GM19467 (cell line): ENCODE results near the gene C16orf89.

Experiments
- ATAC-seq: cut with Tn5 transposase; IDR thresholded peaks from one replicate; pipeline ENCODE4 v1.9.1; 2021; ENCODE audit warnings: mild to moderate bottlenecking, moderate library complexity; ENCODE audit not compliant: unreplicated experiment

C16orf89 gene

DNA sequence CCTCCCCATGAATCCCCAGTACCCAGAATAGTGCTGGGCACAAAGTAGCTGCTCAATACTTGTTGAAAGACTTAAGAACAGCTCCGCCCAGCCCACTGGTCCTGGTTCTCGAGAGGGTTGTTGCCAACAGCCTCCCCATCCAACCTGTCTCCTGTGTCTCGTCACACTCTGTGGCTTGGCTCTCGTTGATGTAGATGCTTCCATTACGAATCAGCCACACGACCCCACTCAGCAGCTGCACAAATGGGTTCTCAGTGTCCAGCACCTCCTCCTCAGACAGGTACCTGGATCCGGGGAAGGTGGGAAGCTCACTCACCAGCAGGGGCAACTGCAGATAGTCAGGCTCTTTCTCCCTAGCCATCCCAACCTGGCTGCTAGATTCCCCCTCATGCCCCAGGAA, 34.2 kb downstream of the C16orf89 start:
- ATAC-seq: no peak

- no peak for ATAC-seq
Measured at GRCh38 chr16:5030251-5030870, 35.4 kb downstream of the C16orf89 start.

DNA sequence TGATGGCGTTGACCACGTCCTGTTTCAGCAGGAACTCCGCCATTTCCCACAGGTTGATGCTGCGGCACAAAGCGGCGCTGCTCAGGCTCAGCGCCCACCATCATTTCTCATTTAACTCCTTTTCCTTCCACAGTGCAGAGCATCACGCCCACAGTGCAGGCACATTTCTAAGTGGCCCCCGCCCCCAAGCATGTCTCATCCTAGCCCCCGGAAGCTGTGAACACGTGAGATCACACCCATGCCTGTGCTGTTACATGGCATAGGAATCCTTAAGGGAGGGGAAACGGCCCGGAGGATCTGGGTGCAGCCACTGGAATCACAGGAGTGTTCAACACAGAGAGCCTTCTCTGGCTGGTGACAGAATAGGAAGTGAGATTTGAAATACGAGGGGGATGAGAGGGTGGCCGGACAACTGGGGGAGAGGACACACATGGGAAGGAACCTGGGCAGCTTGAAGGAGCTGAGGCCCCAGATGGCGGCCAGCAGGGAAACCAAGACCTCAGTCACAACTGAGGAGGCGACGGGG, 36.7 kb downstream of the C16orf89 start:
- no peak for ATAC-seq

DNA sequence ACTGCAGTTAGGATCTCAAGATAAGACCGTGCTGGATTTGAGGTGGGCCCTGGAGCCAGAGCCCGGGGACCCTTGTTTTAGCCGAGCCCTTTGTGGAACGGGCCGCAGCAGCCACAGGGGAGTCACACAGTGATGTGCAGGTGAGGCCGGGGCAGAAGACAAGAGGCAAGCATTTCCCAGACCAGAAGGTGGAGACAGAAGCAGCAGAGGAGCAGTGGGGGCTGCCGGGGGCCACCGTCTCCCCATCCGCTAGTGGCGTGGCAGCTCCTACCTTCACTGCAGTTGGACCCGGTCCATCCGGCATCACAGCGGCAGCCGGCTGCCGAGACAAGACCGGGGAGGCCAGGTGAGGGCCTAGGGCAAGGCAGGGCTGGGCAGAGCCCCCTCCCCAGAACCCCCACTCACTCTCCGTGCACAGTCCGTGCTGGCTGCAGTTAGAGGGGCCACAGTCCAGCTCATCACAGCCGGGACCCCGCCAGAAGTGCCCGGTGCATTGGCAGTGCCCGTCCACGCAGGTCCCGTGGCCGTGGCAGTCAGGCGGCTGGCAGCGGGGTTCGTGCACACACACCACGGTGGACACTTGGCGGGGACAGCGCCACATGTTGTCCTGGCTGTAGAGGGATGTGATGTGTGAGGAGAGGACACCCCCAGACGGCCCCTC, 38.1 kb downstream of the C16orf89 start:
- no peak for ATAC-seq

GRCh38 chr16:5027086-5027485, 38.7 kb downstream of the C16orf89 start:
- ATAC-seq: no peak

DNA sequence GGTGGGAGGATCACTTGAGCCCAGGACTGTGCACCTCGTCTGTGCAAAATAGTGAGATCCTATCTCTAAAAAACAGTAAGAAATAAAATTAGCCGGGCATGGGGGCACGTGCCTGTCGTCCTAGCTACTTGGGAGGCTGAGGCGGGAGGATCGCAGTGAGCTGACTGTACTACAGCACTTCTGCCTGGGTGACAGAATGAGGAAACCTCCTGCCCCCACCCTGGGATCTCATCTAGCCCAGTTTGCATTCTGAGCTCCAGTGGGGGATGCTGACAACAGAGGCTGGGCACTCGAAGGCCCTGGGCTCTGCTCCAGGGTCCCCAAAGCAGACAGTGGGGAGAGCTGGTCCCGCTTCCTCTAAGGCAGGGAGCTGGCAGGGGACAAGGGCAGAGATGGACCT, 39.1 kb downstream of the C16orf89 start:
- no peak for ATAC-seq

GRCh38 chr16:5025171-5025632, 40.6 kb downstream of the C16orf89 start:
- no peak for ATAC-seq

GRCh38 chr16:5024632-5025031, 41.1 kb downstream of the C16orf89 start:
- ATAC-seq: no peak

DNA sequence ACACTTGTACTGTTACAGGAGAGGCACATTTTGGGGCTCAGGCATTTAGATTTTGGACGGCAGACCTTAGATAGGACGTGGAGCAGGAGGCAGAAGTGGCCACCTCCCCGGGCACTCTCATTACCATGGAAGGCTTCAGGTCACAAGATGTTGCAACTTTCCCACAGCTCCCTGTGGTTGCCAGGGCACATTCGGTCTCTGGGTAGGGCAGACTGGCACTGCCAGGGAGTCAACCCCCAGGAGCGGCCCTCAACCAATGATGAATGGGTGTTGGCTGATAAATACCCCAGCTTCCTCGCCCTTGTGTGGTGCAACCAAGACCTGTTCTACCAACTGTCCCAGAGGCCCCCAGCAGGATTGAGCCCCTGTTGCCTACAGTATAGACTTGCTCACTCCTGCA, 43.2 kb downstream of the C16orf89 start:
- no peak for ATAC-seq

DNA sequence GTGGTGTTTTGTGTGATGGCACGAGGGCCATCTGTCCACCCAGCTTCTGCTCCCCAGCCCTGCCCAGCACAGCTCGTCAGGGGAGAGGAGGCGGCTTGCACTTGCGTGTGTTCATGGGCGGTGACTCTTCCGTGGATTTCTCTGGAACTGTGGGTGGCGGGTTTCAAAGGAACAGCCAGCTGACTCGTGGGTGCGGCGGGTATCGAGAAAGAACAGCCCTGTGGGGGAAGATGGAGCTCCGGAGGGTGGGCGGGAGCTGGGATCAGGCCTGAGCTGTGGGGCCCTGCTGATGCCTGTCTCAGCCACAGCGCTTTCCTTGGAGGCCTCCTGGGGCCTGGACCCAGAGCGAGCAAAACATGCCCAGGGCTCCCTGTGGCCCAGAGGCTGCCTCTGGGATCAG, 45.2 kb downstream of the C16orf89 start:
- ATAC-seq: no peak

DNA sequence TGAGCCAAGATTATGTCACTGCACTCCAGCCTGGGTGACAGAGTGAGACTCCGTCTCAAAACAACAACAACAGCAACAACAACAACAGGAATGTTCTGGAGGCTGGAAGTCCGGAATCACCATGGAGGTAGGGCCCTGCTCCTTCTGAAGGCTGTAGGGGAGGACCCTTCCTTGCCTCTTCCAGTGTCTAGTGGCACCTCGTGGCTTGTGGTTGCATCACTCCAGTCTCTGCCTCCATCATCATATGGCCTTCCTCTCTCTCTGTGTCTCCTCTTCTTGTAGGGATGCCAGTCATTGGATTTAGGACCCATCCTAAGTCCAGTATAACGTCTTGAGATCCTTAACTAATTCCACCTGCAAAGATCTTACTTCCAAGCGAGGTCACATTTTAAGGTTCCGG, 46.0 kb downstream of the C16orf89 start:
- ATAC-seq: no peak

DNA sequence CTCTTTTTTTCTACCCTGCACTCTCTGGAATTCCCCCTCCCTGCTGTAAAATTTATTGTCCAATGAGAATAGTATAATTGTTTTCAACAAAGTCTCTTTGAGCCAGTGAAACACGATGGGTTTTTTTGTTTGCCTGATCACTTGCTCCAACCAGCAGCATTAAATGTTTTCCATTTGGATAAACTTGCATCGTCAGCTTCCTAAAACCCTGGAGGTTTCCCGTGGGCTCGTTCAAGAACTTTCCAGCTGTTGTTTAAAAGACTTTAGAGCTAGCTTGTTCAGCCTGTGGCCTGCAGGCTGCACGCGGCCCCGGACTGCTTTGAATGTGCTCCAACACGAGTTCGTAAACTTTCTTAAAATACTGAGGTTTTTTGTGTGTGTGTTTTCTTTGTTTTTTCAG, 47.0 kb downstream of the C16orf89 start:
- no peak for ATAC-seq

GRCh38 chr16:5017678-5017969, 48.1 kb downstream of the C16orf89 start:
- ATAC-seq: no peak

DNA sequence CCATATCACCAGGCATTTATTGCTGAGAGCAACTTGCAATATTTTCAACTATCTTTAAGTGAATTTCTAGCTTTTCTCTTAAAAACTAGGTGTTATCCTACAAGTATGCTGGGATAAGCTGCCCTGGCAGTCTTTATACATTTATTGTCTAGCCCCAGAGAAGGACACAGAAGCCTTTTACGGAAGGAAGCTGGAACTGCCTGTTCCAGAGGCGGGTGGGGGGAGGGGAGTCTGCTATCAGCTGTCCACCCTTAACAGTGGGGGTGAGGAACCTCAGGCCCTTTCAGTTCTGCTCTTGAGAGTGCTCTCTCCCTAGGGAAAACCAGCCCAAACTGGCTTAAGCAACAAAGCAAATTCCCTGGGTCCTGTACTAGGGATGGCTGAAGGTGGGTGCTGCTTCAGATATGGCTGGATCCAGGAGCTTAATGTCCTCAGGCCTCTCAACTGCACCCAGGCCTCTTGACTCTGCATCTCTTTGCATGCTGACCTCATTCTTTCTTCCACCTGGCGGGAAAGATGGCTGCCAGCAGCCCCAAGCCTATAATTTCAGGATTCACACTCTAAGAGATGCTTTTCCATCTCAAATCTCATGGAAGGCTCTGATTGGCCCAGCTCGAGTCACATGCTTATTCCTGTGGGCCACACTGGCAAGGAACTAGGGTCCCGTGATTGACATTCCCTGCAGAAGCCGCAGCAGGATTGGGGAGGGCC, 48.6 kb downstream of the C16orf89 start:
- no peak for ATAC-seq

DNA sequence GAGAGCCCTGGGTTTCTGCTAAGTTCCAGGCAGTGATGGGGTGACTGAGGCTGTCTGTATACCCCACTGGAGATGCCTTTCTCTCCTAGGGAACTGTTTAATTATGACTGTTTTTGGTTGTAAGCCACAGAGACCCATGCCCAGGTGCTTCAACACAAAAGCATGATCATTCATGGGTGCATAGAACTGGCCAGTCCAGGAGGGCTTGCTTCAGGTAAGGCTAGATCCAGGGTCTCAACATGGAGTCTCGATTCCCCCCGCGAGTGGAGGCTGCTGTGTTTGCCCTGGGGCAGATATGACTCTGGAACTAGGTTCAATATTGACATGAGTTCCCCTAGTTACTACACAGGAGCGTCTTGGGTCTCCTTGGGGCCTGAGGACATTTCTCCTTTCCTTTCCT, 49.9 kb downstream of the C16orf89 start:
- ATAC-seq: no peak

GRCh38 chr16:5015351-5015750, 50.4 kb downstream of the C16orf89 start:
- no peak for ATAC-seq

GRCh38 chr16:5012887-5013286, 52.9 kb downstream of the C16orf89 start:
- ATAC-seq: no peak

DNA sequence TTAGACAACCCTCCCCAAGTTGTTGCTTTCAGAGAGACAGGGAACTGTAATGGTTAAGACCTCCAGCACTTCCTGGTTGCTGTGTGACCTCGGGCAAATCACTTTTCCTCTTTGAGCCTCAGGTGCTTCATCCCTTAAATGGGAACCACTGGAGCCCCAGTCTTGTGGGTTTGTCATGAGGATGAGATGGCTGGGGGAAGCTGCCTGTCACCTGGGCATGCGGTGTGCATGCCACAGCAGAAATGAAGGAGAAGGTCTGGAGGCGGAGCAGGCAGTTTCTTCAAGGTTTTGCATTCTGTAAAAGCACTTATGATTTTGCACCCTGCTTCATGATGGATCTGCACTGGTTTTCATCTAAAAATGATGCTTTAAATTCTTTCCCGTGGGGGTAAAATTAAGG, 54.1 kb downstream of the C16orf89 start:
- ATAC-seq: no peak

DNA sequence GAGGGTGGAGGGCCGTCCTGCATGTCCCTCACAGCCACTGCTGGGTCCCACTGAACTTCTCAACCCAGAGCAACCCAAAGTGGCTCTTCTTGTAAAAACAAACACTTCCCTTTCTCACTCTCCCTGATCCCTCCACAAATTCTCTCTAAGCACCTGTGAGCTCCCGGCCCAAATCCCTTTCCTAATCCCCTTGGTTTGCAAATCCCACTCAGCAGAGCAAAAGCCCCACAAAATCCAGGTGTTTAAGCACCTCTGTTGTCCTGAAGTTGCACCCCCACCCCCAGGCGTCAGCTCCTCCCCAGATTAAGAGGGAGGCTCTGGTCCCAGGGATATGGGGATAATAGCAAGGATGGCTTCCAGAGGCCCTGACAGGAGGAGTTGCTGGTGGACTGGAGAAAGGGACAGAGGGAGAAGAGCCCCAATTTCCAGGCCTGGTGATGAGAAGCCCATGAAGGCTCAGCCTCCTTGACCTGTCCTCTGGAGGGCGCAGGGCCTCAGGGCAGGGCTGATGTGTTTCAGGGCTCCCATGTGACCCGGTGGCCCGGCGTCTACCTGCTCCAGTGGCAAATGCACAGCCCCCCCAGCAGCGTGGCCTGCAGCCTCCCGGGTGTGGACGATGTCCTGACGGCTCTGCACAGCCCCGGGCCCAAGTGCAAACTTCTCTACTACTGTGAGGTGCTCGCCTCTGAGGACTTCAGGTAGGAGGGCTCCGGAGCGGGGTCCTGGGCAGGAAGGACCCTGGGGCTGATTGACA, 55.0 kb downstream of the C16orf89 start:
- no peak for ATAC-seq

DNA sequence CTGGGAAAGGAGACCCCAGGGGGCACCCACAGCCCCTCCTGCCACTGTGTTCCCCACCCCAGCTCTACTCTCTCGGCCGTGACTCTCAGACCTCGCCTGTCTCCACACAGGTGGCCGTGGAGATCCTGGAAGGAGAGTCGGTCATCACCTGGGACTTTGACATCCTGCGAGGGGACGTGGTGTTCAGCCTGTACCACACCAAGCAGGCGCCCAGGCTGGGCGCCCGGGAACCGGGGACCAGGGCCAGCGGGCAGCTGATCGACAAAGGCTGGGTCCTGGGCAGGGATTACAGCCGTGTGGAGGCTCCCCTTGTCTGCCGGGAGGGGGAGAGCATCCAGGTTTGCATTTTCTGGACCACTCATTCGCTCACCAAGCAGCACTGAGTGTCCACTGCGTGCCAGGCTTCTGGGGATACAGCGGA, 57.4 kb downstream of the C16orf89 start:
- ATAC-seq: no peak

DNA sequence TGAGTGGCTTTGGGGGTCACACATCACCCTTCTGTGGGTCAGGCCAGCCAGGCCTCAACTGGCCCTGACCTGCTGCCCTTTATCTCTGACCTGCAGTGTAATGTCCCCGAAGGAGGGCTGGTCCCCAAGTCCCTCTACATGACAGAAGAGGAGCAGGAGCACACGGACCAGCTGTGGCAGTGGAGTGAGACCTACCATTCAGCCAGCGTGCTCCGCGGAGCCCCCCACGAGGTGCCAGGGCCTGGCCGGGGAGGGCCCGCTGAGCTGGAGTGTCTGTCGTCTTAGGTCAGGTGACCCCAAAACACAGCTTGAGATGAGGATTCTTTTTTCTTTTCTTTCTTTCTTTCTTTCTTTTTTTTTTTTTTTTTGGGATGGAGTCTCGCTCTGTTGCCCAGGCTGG, 58.5 kb downstream of the C16orf89 start:
- no peak for ATAC-seq
